ENCODE measurements around the gene PHC2. TPM values are rescaled to one million over a fixed set of nuclear protein-coding genes. Genes with fewer than 3 reads are reported as not detected.

Gene PHC2
- total RNA-seq, 6 experiments from 2014 or later: 49.3 to 86.5 (median 66.8) TPM

GRCh38 chr1:33307494-33307864 lies 123.4 kb downstream of the PHC2 start:
- H3K27me3 ChIP-seq: no peaks in the 10 kb centered on the region
- TF ChIP-seq POLR2A (IDR thresholded peaks at IDR 0.05): no peak
- no peak for TF ChIP-seq CTCF (IDR thresholded peaks at IDR 0.05)
- H3K9me3 ChIP-seq: no peaks in the 10 kb centered on the region
- H3K4me3 ChIP-seq: no peak overlapping the region
- H3K36me3 ChIP-seq: no peaks in the 10 kb centered on the region
- H3K27ac ChIP-seq: no peak overlapping the region
- DNase-seq (no peak), ATAC-seq (no peak)
- 93% methylated on average over 3 of the region's 5 CpGs for WGBS (ENCODE audit: insufficient coverage, low coverage, low lambda C conversion rate, missing lambda C conversion rate)
- peaks cover 0 to 5% (median 0%) of the 10 kb centered on the region in 4 donors for H3K4me1 ChIP-seq
- intact Hi-C loops (cut with DNase I): no loop called here

- Histone ChIP-seq H3K4me3 (peak overlapping the region in 1 of 3 donors; percentile 29), H3K4me1 (peaks cover 0 to 5% (median 0%) of the 10 kb centered on the region in 4 donors), H3K27ac (no peak overlapping the region), H3K36me3 (no peaks in the 10 kb centered on the region), H3K9me3 (no peaks in the 10 kb centered on the region), H3K27me3 (no peaks in the 10 kb centered on the region)
- no peak for DNase-seq
- TF ChIP-seq CTCF (IDR thresholded peaks at IDR 0.05) (no peak), POLR2A (IDR thresholded peaks at IDR 0.05) (no peak)
- intact Hi-C loops (cut with DNase I): no loop called here
- peak in 3 of 4 donors; percentile 7 to 22 (median 18) for ATAC-seq
- WGBS (ENCODE audit: insufficient coverage, low coverage, low lambda C conversion rate, missing lambda C conversion rate): 13% methylated on average over 6 of the region's 113 CpGs
These were observed 124.0 kb downstream of the PHC2 start for GRCh38 chr1:33306653-33307493.

GRCh38 chr1:33305816-33306652 lies 124.9 kb downstream of the PHC2 start:
- no peaks in the 10 kb centered on the region for H3K27me3 ChIP-seq
- H3K4me1 ChIP-seq: peaks cover 0 to 10% (median 0%) of the 10 kb centered on the region in 4 donors
- no peak overlapping the region for H3K27ac ChIP-seq
- 75% methylated on average over 11 of the region's 20 CpGs for WGBS (ENCODE audit: insufficient coverage, low coverage, low lambda C conversion rate, missing lambda C conversion rate)
- TF ChIP-seq CTCF (IDR thresholded peaks at IDR 0.05): no peak
- TF ChIP-seq POLR2A (IDR thresholded peaks at IDR 0.05): no peak
- peak overlapping the region in 1 of 3 donors; percentile 29 for H3K4me3 ChIP-seq
- intact Hi-C loops (cut with DNase I): no loop called here
- ATAC-seq (no peak), DNase-seq (no peak)
- no peaks in the 10 kb centered on the region for H3K36me3 ChIP-seq
- H3K9me3 ChIP-seq: no peaks in the 10 kb centered on the region

GRCh38 chr1:33305016-33305415 lies 125.9 kb downstream of the PHC2 start:
- Histone ChIP-seq H3K4me3 (no peak overlapping the region), H3K27me3 (no peaks in the 10 kb centered on the region), H3K4me1 (peaks cover 0 to 17% (median 0%) of the 10 kb centered on the region in 4 donors), H3K27ac (no peak overlapping the region), H3K9me3 (no peaks in the 10 kb centered on the region), H3K36me3 (no peaks in the 10 kb centered on the region)
- intact Hi-C loops (cut with DNase I): no loop called here
- ATAC-seq (no peak), DNase-seq (no peak)
- no peak for TF ChIP-seq CTCF (IDR thresholded peaks at IDR 0.05)
- TF ChIP-seq POLR2A (IDR thresholded peaks at IDR 0.05): no peak
- WGBS (ENCODE audit: insufficient coverage, low coverage, low lambda C conversion rate, missing lambda C conversion rate): 81% methylated on average over 3 of the region's 5 CpGs
